ENCODE measurements around the gene GALNTL6.

Gene GALNTL6

DNA sequence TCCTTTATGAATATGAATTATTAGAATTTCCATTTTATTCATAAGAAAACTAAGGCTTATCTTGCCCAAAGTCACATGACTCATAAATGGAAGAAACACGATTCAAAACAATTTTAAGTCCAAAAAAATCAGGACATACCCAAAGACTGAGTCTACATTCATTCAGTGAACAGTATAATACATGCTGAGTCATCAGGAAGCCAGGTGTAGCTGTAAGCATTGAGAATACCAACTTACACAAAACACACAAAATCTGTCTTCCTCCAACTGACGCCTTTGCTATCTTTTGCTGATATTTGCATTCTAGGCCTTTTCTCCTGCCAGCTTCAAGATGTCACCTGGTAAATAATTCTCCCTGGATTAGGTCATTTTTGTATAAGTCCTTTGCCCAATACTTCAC is 835.3 kb downstream of the GALNTL6 start:
- no peak for TF ChIP-seq CTCF (conservative IDR thresholded peaks at IDR 0.05)
- H3K27ac ChIP-seq: no peak overlapping the region

GRCh38 chr4:172649143-172649542 is 835.9 kb downstream of the GALNTL6 start:
- no peak for TF ChIP-seq CTCF (conservative IDR thresholded peaks at IDR 0.05)
- H3K27ac ChIP-seq: no peak overlapping the region

DNA sequence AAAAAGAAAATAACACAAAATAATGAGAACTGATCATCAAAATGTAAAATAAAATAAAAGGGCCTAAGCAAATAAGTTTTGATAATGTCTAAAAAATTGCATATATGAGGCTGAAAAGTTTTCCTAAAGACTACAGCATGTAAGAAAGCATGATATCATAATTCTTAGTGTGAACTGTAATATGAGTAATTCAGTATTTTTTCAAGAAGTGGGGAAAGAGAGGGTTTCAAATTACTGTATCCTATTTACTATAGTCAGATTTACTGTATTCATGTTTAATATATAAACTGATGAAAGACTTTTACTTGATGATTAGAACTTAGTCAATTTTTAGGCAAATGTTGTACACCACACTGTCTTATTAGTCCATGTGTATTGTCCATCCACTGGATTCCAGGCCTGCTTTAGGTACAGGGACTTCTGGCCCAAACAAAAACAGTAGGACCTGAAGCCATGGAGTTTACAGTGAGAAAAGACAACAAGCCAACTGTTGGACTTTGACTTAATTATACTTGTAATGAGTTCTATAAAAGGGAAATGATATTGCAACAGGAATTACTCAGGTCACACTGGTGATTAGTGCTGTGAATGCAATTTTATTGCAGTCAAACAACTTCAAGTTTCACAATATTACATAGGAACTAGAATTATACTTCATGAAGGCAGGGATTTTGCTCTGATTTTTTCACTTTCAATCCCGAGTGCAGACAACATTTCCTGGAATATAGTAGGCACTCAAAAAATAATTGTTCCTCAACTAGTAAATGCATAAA is 837.7 kb downstream of the GALNTL6 start:
- H3K27ac ChIP-seq: no peak overlapping the region
- no peak for TF ChIP-seq CTCF (conservative IDR thresholded peaks at IDR 0.05)

DNA sequence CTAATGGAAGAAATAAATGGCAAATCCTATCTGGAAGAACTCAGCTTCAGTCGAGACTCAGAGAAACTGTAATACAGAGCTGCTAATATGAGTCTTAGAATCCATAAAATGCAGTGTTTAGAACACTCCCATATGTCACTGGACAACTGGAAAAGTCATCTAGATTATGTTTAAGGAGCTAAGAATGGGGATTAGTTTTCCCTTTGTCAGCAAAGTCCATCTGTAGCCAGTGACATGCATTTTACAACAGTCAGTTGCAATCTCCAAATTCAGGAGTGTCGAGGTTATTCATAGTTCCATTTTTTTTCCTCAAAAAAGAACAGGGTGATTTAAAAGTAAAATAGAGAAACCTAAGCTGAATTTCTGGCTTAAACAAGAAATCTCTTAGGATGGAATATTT is 838.8 kb downstream of the GALNTL6 start:
- H3K27ac ChIP-seq: no peak overlapping the region
- TF ChIP-seq CTCF (conservative IDR thresholded peaks at IDR 0.05): no peak

DNA sequence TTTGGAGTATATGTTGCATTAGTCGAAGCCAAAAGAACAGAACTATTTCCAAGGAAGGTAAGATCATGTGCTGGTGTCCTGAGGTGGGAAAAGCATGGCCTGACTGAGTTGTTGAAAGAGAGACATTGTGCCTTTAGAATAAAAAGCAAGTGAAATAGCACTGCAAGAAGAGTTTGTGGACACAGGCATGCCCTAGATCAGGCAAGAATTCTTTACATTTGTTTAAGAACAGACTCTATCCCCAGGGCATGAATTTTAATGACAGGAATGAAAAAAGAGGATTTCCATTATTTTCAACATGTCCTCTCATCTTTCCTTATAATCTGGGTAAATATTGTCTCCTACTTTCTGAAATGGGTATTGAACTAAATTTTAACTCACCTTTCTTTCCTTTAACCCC is 839.2 kb downstream of the GALNTL6 start:
- H3K27ac ChIP-seq: no peak overlapping the region
- no peak for TF ChIP-seq CTCF (conservative IDR thresholded peaks at IDR 0.05)

DNA sequence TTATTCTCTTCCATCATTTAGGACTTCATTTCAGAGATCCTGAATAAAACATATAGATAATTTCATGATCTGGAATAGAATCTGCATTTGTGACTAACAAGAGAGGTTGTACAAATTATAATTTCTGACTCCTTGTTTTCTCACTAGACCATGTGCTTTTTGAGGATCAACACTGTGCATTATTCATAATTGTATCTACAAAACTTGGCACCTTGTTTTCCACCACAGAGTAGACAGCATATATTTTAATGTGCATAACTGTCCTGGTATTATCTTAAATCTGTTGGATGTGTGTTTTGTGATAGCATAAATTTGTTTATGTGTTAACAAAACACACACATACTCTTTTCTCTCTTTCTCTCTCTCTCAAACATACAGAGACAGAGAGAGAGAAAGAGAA is 840.5 kb downstream of the GALNTL6 start:
- no peak for TF ChIP-seq CTCF (conservative IDR thresholded peaks at IDR 0.05)
- no peak overlapping the region for H3K27ac ChIP-seq

- no peak overlapping the region for H3K27ac ChIP-seq
- no peak for TF ChIP-seq CTCF (conservative IDR thresholded peaks at IDR 0.05)
Observed at GRCh38 chr4:172654457-172654856, 841.3 kb downstream of the GALNTL6 start.

All from VCaP (cell line).